ENCODE measurements around the gene RBM47. TPM values are rescaled to one million over a fixed set of nuclear protein-coding genes. Genes with fewer than 3 reads are reported as not detected.

Gene RBM47
- total RNA-seq, 1 donor from 2014 or later: 143 TPM

DNA sequence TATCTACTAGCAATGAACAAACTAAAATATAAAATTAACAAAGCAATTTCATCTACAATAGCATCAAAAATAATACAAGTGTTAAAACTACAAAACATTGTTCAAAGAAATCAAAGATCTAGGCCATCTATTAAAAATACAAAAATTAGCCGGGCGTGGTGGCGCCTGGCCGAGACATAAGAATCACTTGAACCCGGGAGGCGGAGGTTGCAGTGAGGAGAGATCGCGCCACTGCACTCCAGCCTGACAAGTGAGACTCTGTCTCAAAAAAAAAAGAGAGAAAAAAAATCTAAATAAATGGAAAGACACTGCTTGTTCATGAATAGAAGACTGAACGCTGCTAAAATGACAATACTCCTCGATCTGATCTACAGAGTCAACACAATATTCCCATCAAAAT is 139.2 kb downstream of the RBM47 start:
- DNase-seq (ENCODE audit: low spot score): no peak

GRCh38 chr4:40489961-40490360 is 139.7 kb downstream of the RBM47 start:
- no peak for DNase-seq (ENCODE audit: low spot score)

- DNase-seq (ENCODE audit: low spot score): no peak
Measured at GRCh38 chr4:40486534-40486933, 143.1 kb downstream of the RBM47 start.

GRCh38 chr4:40484346-40485090 is 145.1 kb downstream of the RBM47 start:
- no peak for DNase-seq (ENCODE audit: low spot score)

DNA sequence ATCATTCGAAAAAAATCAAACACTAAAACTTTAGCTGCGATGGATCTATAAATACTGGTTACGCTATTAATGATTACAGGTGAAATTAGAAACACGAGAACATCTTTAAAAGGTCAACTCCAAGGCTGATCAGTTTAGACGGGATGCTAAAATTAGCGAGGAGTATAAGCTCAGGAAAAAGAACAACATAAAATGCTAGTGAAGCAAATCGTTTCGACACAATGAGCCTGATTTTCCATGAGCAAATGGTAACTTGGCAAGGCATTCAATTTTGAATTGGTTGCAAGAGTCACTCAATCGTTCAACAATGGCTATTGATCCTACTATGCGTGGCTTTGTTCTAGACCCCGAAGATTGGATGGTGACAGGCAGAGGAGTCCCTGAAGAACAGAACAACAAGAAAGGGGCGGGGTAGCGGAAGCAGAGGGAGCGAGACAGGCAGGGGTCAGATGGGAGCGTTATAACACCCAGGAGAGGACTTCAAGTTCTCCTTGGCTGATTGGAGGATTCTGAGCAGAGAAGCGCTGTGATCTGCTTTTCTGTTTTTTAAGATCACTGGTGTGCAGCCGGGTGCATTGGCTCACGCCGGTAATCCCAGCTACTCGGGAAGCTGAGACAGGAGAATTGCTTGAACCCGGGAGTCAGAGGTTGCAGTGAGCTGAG is 146.5 kb downstream of the RBM47 start:
- peak; percentile 30 for DNase-seq (ENCODE audit: low spot score)

DNA sequence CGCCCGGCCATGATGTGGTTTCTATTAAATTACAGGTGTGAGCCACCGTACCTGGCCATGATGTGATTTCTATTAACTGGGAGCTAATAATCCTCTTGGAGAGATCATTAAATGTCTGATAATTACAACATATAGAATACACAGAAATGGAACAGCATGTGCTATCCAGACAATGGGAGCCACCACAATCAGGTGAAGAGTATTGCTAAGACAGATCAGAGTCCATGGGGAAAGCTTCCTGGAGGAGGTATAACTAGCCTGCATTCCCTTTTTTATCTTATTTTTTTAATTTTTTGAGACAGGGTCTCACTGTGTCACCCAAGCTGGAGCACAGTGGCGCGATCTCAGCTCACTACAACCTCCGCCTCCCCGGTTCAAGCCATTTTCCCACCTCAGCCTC is 147.7 kb downstream of the RBM47 start:
- no peak for DNase-seq (ENCODE audit: low spot score)

GRCh38 chr4:40480291-40480690 is 149.4 kb downstream of the RBM47 start:
- no peak for DNase-seq (ENCODE audit: low spot score)

- no peak for DNase-seq (ENCODE audit: low spot score)
Measured at GRCh38 chr4:40479378-40479777, 150.3 kb downstream of the RBM47 start.

GRCh38 chr4:40475609-40476008 is 154.1 kb downstream of the RBM47 start:
- DNase-seq (ENCODE audit: low spot score): peak; percentile 58

GRCh38 chr4:40473578-40474388 is 155.9 kb downstream of the RBM47 start:
- peak; percentile 61 for DNase-seq (ENCODE audit: low spot score)

DNA sequence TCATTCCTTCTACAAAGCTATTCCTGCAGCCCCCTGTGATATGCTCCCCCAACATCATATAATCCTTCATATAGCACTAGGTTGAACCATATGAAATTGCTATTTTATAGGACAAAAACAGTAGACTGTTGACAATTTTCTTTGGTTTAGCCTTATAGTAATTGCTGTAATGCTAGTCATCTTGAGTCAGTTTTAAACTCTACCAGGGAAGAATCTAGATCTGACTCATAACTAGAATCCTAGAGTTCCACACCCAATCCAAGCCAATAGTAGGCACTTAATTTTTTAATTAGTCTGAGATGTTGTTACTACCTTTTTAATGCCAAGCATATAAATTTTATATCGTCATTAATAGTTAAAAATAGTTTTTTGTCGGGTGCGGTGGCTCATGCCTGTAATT is 157.7 kb downstream of the RBM47 start:
- DNase-seq (ENCODE audit: low spot score): no peak

DNA sequence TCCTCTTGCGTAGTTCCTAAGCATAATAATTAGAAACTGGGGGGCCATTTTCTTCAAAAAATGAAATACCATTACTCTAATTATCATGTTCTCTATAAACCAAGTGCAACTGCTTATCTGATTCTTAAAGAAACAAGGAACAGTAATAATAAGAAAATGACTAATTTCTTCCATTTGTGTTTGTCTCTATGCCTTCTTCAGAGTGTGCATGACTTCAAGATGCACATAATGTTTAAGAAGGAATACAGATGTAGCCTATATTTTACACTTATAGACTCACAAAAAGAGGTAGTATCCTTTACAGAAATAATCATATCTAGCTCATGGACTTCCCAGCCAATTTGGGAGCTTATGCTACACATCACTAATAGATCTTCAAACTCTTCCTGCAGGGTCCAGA is 162.9 kb downstream of the RBM47 start:
- no peak for DNase-seq (ENCODE audit: low spot score)

GRCh38 chr4:40462326-40462725 is 167.3 kb downstream of the RBM47 start:
- DNase-seq (ENCODE audit: low spot score): no peak

DNA sequence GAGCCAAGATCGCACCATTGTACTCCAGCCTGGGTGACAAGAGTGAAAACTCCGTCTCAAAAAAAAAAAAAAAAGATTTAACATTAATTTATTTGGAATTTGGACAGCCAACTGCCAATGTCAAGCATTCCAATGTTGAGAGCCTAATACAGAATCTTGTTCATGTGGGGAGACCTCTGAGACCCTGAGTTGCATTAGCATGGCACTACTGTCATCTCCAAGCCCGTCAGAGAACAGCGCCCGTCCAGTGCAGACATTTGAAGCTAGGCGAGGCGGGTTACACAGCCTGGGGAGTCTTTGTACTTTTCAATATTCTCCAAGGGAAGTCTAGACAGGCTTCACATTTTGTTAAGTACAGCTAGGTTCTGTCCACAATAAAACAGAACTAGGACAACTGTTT is 167.8 kb downstream of the RBM47 start:
- DNase-seq (ENCODE audit: low spot score): no peak

- DNase-seq (ENCODE audit: low spot score): no peak
Measured at GRCh38 chr4:40461062-40461461, 168.6 kb downstream of the RBM47 start.

DNA sequence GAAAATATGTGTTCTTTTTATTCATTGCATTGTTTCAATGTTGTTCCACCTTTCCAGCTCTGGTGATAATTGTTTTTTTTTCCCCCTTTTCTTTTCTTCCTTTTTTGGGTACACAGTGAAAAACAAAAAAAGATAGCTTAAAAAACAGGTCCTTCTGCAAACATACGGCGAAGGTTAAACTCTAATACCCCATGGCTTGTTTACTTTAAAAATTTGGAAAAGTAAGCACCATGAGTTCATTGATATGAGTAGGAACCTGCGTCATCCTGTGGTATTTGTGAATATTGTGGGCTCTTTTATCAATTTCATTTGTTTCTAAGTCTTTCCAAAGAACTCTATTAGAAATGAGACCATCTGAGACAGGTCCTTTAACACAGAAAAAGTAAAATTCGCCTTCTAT is 171.0 kb downstream of the RBM47 start:
- no peak for DNase-seq (ENCODE audit: low spot score)

- DNase-seq (ENCODE audit: low spot score): no peak
Measured at GRCh38 chr4:40458109-40458508, 171.6 kb downstream of the RBM47 start.

DNA sequence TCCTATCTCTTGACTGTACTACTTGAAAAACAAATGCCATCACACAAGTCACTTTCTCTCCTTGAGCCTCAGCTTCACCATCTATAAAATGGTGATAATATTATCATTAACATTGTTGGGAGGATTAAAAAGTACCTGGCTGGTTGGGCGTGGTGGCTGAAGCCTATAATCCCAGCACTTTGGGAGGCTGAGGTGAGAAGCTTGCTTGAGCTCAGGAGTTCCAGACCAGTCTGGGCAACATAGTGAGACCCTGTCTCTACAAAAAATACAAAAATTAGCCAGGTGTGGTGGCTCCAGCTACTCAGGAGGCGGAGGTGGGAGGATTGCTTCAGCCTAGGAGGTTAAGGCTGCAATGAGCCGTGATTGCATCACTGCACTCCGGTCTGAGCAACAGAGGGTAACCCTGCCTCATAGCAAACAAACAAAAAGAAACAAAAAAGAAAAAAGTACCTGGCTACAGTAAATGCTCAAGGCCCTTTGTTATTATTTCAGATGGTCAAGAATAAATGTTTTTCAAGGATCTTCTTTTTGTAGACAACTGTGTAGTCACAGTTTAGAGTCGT is 174.2 kb downstream of the RBM47 start:
- no peak for DNase-seq (ENCODE audit: low spot score)

DNA sequence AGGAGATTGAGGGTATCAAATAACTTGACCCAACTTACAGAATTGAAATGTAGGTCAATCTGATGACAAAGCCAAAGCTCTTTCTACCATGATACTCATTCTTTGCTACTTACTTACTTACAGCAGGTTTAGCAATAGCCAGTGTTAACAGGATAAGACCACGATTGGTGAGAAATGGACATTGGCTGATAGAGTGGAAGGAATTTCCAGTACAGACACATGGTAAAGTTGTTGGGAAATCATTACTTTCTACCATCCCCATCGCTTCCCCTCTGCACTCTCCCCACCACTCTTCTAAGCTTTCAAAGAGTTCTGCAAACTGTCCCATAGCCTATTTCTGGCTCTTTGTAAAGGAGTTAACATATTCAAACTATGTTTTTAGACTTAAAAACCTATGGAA is 174.8 kb downstream of the RBM47 start:
- no peak for DNase-seq (ENCODE audit: low spot score)

DNA sequence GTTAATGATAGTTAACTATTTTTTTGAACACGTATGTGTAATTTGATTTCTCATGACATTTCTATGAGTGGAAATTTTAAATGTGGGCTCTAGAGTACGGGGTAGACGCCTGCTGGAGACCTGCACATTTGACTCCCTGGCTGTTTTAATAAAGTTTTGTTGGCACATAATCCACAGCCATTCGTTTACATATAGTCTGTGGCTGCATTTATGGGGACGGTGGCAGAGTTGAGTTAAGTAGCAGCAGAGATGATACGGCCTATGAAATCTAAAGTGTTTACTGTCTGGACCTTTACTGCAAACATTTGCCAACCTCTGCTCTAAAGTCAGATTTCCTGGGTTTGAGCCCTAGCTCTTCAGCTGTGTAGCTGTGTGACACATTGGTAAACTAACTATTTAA is 175.8 kb downstream of the RBM47 start:
- DNase-seq (ENCODE audit: low spot score): no peak

DNA sequence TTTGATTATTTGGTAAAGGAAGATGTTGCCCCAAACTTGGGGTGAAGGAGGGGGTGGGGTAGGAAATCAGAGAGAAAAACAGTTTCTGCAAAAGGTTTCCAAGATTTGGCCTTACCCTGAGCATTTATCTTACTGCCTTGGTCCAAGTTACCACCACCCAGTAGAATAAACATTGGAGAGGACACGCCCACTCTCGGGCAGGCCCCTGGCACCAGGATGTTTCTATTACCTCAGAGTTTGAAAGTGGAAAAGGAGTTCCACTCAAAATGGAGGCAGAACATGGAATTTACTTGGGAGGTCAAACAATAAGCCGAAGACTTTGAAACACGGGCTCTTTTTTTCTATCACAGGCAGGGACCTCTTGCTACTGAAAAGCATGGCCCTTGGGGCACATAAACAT is 180.8 kb downstream of the RBM47 start:
- DNase-seq (ENCODE audit: low spot score): peak; percentile 60

DNA sequence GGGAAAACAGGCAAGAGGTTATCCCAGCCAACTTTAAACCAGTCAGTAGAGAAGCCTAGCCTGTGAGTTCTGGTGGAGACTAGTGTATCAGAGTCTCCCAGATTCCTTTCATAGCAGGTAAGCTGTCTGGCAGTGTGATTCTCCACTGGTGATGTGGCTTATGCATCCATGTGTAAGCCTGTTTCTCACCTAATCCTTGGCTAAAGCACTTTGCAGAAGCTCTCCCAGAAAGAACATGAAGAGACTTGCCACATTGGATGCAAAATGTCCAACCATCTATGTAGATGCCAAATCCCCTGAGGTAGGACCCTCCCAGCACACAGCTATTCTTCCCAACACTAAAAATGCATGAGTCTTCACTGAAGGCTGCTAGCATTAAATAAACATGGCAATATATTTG is 182.8 kb downstream of the RBM47 start:
- DNase-seq (ENCODE audit: low spot score): no peak

Measured in mucosa of gallbladder (tissue), 1 donor.